HEK293 (cell line): ENCODE data around the gene RNF19B.

ENCODE experiments used
- CTCF ChIA-PET: fragments of 350-600 bp; formaldehyde crosslinking; extraction: SDS; loops from one replicate; lab custom pipeline; 2021; ENCODE audit warnings: antibody characterized with exemption; lab: Yijun Ruan, JAX
- POLR2A ChIA-PET: fragments of 300-600 bp; formaldehyde crosslinking; extraction: SDS; loops from one replicate; lab custom pipeline; 2020; ENCODE audit warnings: antibody characterized with exemption, inconsistent platforms; lab: Yijun Ruan, JAX
- H3K27ac ChIP-seq: fragments of 200-500 bp; sonication (Bioruptor generic); 2 replicates; pipeline ENCODE4 v1.5.1; 2014; ENCODE audit warnings: low read depth, low read length, control low read depth, inconsistent platforms; ENCODE audit errors: extremely low read depth
- H3K36me3 ChIP-seq, 2 experiments: fragments of 200-500 bp in 1 of 2; sonication (Bioruptor generic) in 1 of 2; 1 replicate in 1 of 2; 2 replicates in 1 of 2; pipeline ENCODE4 v1.5.1; 2014 to 2017; ENCODE audit warnings: inconsistent platforms in 2 of 2, low read length in 2 of 2; ENCODE audit not compliant: control insufficient read depth in 2 of 2, insufficient read depth in 1 of 2
- H3K4me1 ChIP-seq: fragments of 200-500 bp; sonication (Bioruptor generic); 2 replicates; pipeline ENCODE4 v1.5.1; 2014; ENCODE audit warnings: mild to moderate bottlenecking, low read length, inconsistent platforms; ENCODE audit not compliant: control insufficient read depth, insufficient read depth
- H3K4me3 ChIP-seq: 2 replicates; pipeline ENCODE4 v1.5.1; 2011; ENCODE audit warnings: low read depth, mild to moderate bottlenecking, control low read depth, low read length, moderate library complexity
- H3K9me3 ChIP-seq: fragments of 200-500 bp; sonication (Bioruptor generic); 2 replicates; pipeline ENCODE4 v1.5.1; 2014; ENCODE audit warnings: low read depth, low read length, inconsistent platforms; ENCODE audit not compliant: control insufficient read depth, insufficient read depth
- EGR2 ChIP-seq: fragments of 450-650 bp; formaldehyde crosslinking; IDR thresholded peaks from 2 replicates; pipeline ENCODE4 v1.5.1; 2016; ENCODE audit warnings: low read depth, missing biosample characterization, missing genetic modification characterization
- GLI2 ChIP-seq: fragments of 450-650 bp; formaldehyde crosslinking; IDR thresholded peaks from 2 replicates; pipeline ENCODE4; 2017; ENCODE audit warnings: missing biosample characterization, missing genetic modification characterization, low read depth, borderline replicate concordance
- SP7 ChIP-seq: fragments of 450-650 bp; formaldehyde crosslinking; IDR thresholded peaks from 2 replicates; pipeline ENCODE4 v1.5.1; 2016; ENCODE audit warnings: missing biosample characterization, missing genetic modification characterization
- ZBTB17 ChIP-seq: fragments of 450-650 bp; formaldehyde crosslinking; IDR thresholded peaks from 2 replicates; pipeline ENCODE4 v1.5.1; 2016; ENCODE audit warnings: missing biosample characterization, missing genetic modification characterization
- ZBTB20 ChIP-seq: fragments of 450-650 bp; formaldehyde crosslinking; IDR thresholded peaks from 2 replicates; pipeline ENCODE4 v1.5.1; 2016; ENCODE audit warnings: missing biosample characterization, missing genetic modification characterization
- ZBTB21 ChIP-seq: fragments of 450-650 bp; formaldehyde crosslinking; IDR thresholded peaks from 2 replicates; pipeline ENCODE4 v1.5.1; 2017; ENCODE audit warnings: missing biosample characterization, missing genetic modification characterization
- ZIC2 ChIP-seq: fragments of 450-650 bp; formaldehyde crosslinking; IDR thresholded peaks from 2 replicates; pipeline ENCODE4 v1.5.1; 2016; ENCODE audit warnings: missing biosample characterization, missing genetic modification characterization
- ZNF16 ChIP-seq: fragments of 450-650 bp; formaldehyde crosslinking; IDR thresholded peaks from 2 replicates; pipeline ENCODE4 v1.5.1; 2016; ENCODE audit warnings: low read depth, missing biosample characterization, missing genetic modification characterization
- ZNF184 ChIP-seq: fragments of 450-650 bp; IDR thresholded peaks from 2 replicates; pipeline ENCODE4 v1.5.1; 2018; ENCODE audit warnings: missing biosample characterization, mild to moderate bottlenecking, missing genetic modification characterization
- ZNF302 ChIP-seq: fragments of 450-650 bp; formaldehyde crosslinking; IDR thresholded peaks from 2 replicates; pipeline ENCODE4 v1.5.1; 2016; ENCODE audit warnings: missing biosample characterization, missing genetic modification characterization, low read depth
- ZNF354C ChIP-seq: fragments of 450-650 bp; formaldehyde crosslinking; IDR thresholded peaks from 2 replicates; pipeline ENCODE4 v1.5.1; 2016; ENCODE audit warnings: missing biosample characterization, missing genetic modification characterization, low read depth, borderline replicate concordance
- ZNF366 ChIP-seq: fragments of 450-650 bp; formaldehyde crosslinking; conservative IDR thresholded peaks from 2 replicates; pipeline ENCODE4 v1.5.1; 2016; ENCODE audit warnings: missing biosample characterization, missing genetic modification characterization
- ZNF416 ChIP-seq: fragments of 450-650 bp; formaldehyde crosslinking; IDR thresholded peaks from 2 replicates; pipeline ENCODE4 v1.5.1; 2016; ENCODE audit warnings: missing biosample characterization, missing genetic modification characterization
- ZNF433 ChIP-seq: fragments of 450-650 bp; formaldehyde crosslinking; IDR thresholded peaks from 2 replicates; pipeline ENCODE4 v1.5.1; 2016; ENCODE audit warnings: missing biosample characterization, missing genetic modification characterization, low read depth
- ZNF571 ChIP-seq: fragments of 450-650 bp; formaldehyde crosslinking; IDR thresholded peaks from 2 replicates; pipeline ENCODE4 v1.5.0; 2017; ENCODE audit warnings: missing biosample characterization, missing genetic modification characterization
- ZNF600 ChIP-seq: fragments of 450-650 bp; formaldehyde crosslinking; IDR thresholded peaks from 2 replicates; pipeline ENCODE4 v1.5.1; 2016; ENCODE audit warnings: missing biosample characterization, missing genetic modification characterization
- ZNF610 ChIP-seq: fragments of 450-650 bp; formaldehyde crosslinking; IDR thresholded peaks from 2 replicates; pipeline ENCODE4 v1.5.1; 2016; ENCODE audit warnings: missing biosample characterization, missing genetic modification characterization, borderline replicate concordance
- ZNF624 ChIP-seq: fragments of 450-650 bp; formaldehyde crosslinking; IDR thresholded peaks from 2 replicates; pipeline ENCODE4 v1.5.1; 2017; ENCODE audit warnings: missing biosample characterization, missing genetic modification characterization
- ZNF629 ChIP-seq: fragments of 450-650 bp; formaldehyde crosslinking; IDR thresholded peaks from 2 replicates; pipeline ENCODE4 v1.5.1; 2017; ENCODE audit warnings: missing biosample characterization, missing genetic modification characterization
- TF ChIP-seq, protein P1 (sequence below): fragments of 450-650 bp; formaldehyde crosslinking; IDR thresholded peaks from 2 replicates; pipeline ENCODE4 v1.5.1; 2016; ENCODE audit warnings: missing biosample characterization, missing genetic modification characterization
- TF ChIP-seq, protein P2 (sequence below): fragments of 450-650 bp; formaldehyde crosslinking; IDR thresholded peaks from 2 replicates; pipeline ENCODE4 v1.5.1; 2016; ENCODE audit warnings: missing biosample characterization, missing genetic modification characterization
- TF ChIP-seq, protein P3 (sequence below): fragments of 450-650 bp; formaldehyde crosslinking; IDR thresholded peaks from 2 replicates; pipeline ENCODE4 v1.5.1; 2017; ENCODE audit warnings: missing biosample characterization, missing genetic modification characterization

Gene RNF19B

DNA sequence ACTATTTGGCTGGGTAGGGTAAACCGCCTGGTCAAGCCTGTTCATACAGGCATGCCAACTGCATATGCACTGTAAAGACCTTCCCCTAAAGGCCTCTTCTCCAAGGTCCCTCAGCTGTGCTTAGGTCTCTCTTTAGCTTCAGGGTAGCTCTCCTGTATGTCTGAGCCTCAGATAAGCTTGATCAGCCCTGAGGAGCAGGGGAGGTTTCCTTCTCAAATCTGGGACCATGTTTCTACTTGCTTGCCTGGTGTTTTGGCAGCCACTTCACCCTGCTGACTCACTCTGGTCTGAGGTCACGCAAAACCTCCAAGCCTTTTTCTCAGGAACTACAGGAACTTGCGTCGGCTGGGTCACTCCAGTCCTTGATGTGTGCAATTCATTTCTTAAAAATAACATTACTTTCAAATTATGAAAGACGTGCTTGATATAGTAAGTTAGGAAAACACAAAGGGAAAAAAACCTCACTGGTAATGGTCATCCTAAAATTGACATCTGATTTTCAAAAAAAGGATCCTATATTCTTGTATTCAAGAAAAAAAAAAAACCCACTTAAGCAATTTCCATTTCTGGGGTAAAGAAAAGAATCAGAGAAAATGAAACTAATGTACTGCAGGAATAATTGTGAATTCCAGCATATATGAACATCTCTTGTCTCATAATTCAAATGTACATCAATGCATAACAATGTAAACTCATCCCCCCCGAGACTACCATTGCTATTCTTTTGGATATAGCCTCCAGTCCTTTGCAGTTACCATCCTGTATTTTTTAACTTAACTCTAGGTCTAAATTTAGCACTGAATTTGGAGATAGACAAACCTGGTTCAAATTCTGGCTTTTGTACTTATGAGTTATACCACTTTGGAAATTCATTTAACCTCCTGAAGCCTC, 24.8 kb upstream of the RNF19B start:
- H3K27ac ChIP-seq = no peak overlapping the region
- TF ChIP-seq ZBTB17 (tag by site-specific recombination) = peak; percentile 55
- peak; percentile 54; the same call in 1 of the 2 replicates for TF ChIP-seq ZNF629 (tag by site-specific recombination)
- TF ChIP-seq ZNF184 (tag by site-specific recombination) = 0 out of 2 replicates have a peak, but pooled peaks have one; percentile 21
- no peak for TF ChIP-seq ZNF16 (tag by site-specific recombination)
- peak; percentile 66; the same call in 1 of the 2 replicates for TF ChIP-seq ZNF600 (tag by site-specific recombination)
- no peak for TF ChIP-seq ZNF302 (tag by site-specific recombination)
- TF ChIP-seq ZNF624 = no peak
- no peak for TF ChIP-seq ZNF416 (tag by site-specific recombination)
- TF ChIP-seq SP7 = 0 out of 2 replicates have a peak, but pooled peaks have one; percentile 26
- 0 out of 2 replicates have a peak, but pooled peaks have one; percentile 35 for TF ChIP-seq ZNF366 (tag by site-specific recombination)
- TF ChIP-seq, all 188 proteins: peak for 6
- no peaks in the 10 kb centered on the region for H3K36me3 ChIP-seq
- CTCF ChIA-PET = no interaction called here
- H3K9me3 ChIP-seq = no peaks in the 10 kb centered on the region
- POLR2A ChIA-PET = interaction anchor here (0.5 to 1.5 kb wide), 2 partner anchors 24 to 1167 kb away, joined by 3 to 4 read pairs; no protein-coding TSS in a partner anchor
- no peaks in the 10 kb centered on the region; the same call in 1 of the 2 replicates for H3K4me1 ChIP-seq
- H3K4me3 ChIP-seq = no peak overlapping the region

- ChIA-PET CTCF (no interaction called here), POLR2A (interaction anchor here (0.5 to 1.5 kb wide), 2 partner anchors 24 to 1166 kb away, joined by 3 to 4 read pairs; no protein-coding TSS in a partner anchor)
- no peaks in the 10 kb centered on the region for H3K36me3 ChIP-seq
- no peak overlapping the region for H3K27ac ChIP-seq
- H3K9me3 ChIP-seq = no peaks in the 10 kb centered on the region
- no peaks in the 10 kb centered on the region; the same call in 1 of the 2 replicates for H3K4me1 ChIP-seq
- TF ChIP-seq ZBTB20 (peak; percentile 83), ZNF354C (tag by site-specific recombination) (no peak), ZBTB21 (no peak), GLI2 (tag by site-specific recombination) (no peak), EGR2 (tag by site-specific recombination) (no peak)
- no peak overlapping the region for H3K4me3 ChIP-seq
Measured at GRCh38 chr1:32988665-32989064, 24.1 kb upstream of the RNF19B start.

DNA sequence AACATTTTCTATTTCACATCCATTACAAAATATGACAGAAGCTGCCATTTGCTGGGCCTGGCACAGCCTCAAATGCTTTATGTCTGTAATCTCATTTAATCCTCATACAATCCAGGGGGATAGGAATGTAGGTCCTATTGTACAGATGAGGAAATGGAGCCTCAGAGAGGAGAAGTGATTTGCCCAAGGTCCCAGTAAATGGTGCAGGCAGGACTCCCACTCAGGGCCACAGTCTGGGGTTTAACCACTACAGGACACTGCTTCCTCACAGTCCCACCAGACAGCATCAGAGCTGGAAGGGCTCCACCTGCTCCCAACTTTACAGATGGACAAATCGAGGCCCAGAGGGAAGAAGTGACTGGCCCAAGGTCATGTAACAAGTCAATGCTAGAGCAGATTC, 20.6 kb upstream of the RNF19B start:
- no peaks in the 10 kb centered on the region for H3K9me3 ChIP-seq
- no peaks in the 10 kb centered on the region for H3K4me1 ChIP-seq
- no peak overlapping the region for H3K4me3 ChIP-seq
- no peaks in the 10 kb centered on the region for H3K36me3 ChIP-seq
- TF ChIP-seq ZNF624 (no peak), ZNF433 (tag by site-specific recombination) (no peak), ZNF571 (tag by site-specific recombination) (no peak), ZIC2 (tag by site-specific recombination) (no peak), ZNF610 (tag by site-specific recombination) (no peak), ZNF184 (tag by site-specific recombination) (no peak)
- TF ChIP-seq, protein P1, sequence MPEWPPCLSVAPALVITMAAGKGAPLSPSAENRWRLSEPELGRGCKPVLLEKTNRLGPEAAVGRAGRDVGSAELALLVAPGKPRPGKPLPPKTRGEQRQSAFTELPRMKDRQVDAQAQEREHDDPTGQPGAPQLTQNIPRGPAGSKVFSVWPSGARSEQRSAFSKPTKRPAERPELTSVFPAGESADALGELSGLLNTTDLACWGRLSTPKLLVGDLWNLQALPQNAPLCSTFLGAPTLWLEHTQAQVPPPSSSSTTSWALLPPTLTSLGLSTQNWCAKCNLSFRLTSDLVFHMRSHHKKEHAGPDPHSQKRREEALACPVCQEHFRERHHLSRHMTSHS (tag by site-specific recombination) = no peak
- TF ChIP-seq, protein P2, sequence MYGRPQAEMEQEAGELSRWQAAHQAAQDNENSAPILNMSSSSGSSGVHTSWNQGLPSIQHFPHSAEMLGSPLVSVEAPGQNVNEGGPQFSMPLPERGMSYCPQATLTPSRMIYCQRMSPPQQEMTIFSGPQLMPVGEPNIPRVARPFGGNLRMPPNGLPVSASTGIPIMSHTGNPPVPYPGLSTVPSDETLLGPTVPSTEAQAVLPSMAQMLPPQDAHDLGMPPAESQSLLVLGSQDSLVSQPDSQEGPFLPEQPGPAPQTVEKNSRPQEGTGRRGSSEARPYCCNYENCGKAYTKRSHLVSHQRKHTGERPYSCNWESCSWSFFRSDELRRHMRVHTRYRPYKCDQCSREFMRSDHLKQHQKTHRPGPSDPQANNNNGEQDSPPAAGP (tag by site-specific recombination) = no peak
- TF ChIP-seq, protein P3, sequence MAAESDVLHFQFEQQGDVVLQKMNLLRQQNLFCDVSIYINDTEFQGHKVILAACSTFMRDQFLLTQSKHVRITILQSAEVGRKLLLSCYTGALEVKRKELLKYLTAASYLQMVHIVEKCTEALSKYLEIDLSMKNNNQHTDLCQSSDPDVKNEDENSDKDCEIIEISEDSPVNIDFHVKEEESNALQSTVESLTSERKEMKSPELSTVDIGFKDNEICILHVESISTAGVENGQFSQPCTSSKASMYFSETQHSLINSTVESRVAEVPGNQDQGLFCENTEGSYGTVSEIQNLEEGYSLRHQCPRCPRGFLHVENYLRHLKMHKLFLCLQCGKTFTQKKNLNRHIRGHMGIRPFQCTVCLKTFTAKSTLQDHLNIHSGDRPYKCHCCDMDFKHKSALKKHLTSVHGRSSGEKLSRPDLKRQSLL (tag by site-specific recombination) = no peak
- ChIA-PET CTCF (interaction anchor here (1.4 kb wide), 1 partner anchor 51 kb away, joined by 9 read pairs; no protein-coding TSS in a partner anchor), POLR2A (interaction anchor here (1.3 kb wide), 1 partner anchor 20 kb away, joined by 5 read pairs; the partner anchor contains the start of gene RNF19B)
- no peak overlapping the region for H3K27ac ChIP-seq
